ENCODE data around the gene QSOX1. TPM values are rescaled to one million over a fixed set of nuclear protein-coding genes. Genes with fewer than 3 reads are reported as not detected.
A peak's percentile ranks its signal among the peaks of the same experiment; 100 is the strongest.

The QSOX1 gene
- total RNA-seq, 2 donors from 2014 or later, result 42.1 to 42.3 TPM

DNA sequence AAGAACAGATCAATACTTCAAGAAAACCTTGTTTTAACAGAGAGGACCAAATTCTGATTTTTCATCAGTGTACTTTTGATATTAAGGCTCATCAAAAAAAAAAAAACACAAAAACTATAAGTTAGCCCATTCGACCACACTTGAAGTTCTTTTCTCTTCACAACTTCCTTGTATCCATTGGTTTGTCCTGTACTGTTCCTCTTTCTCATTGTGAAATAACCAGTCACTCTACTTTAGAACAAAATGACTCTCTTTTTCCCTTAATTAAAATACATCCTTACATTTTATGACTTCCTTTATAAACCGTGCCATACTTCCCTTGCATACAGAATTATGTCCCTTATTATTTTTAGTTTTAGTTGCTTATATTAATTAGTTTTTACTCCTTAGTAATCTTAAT, 8.4 kb downstream of the QSOX1 start:
- DNase-seq (ENCODE audit: low spot score in 2 of 2), result no peak
- ATAC-seq, result no peak
- no peak overlapping the region for H3K27ac Mint-ChIP-seq
- H3K9me3 Mint-ChIP-seq, result no peaks in the 10 kb centered on the region
- H3K36me3 Mint-ChIP-seq, result no peaks in the 10 kb centered on the region

DNA sequence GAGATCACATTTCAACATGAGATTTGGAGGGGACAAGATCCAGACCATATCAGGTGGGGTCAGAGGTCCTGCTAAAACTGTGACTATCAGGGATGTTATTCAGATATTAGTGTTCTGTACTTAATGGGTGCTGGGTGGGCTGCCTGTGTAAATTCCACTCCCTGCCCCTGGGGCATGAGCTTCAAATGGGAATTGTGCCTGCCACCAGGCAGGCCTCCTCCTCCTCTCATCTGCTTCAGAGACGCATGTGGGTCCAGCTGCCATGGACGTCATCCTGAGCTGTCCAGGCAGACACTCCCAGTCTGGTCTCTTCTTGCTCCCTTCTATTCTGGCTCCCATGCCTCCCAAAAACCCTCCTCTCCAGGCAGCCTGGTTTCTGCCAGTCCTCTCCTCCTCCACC, 10.4 kb downstream of the QSOX1 start:
- H3K9me3 Mint-ChIP-seq, result no peaks in the 10 kb centered on the region
- no peaks in the 10 kb centered on the region for H3K36me3 Mint-ChIP-seq
- no peak overlapping the region for H3K27ac Mint-ChIP-seq
- ATAC-seq (no peak), DNase-seq (ENCODE audit: low spot score in 2 of 2) (no peak)

DNA sequence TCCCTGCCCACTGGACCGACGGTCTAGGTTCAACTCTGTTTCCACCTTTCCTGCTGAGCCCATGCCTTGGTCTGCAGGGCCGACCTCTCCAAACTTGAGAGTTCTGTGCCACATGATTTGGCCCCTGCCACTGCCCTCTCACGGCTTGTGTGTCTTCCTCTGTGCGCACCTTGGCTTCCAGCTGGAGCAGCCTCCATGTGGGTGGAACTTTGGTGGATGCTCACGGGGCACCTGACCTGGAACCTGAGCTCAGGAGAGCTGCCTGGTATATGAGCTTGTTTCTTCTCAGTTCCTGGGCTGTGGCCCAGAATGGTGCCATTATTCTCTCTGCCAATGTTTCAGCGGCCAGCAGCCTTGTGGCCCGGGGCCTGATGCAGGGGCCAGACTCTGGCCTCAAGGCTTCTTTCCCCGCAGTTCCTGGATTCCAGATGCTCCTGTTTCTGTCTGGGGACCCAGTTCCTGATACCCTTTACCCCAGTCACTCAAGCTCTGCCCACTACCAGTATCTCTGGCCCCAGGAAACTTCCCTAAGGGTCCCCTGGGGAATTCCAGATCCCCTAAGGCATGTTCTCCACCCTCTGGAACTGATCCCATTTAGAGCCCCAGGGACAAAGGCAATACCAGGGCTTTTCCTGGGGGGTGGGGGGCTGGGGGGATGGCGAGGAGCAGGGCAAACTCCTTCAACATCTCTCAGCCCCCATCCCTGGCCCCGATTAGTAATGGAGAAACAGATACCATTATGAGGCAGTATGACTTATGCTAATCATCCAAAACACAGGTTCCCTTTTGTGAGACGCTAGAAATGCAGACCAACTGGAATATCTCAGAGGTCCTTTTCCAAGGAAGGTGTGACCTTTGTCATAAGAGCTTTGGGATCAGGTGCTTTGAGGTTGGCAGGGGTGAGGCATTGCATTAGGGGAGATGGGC, 11.1 kb downstream of the QSOX1 start:
- H3K9me3 Mint-ChIP-seq, result no peaks in the 10 kb centered on the region
- no peak for ATAC-seq
- no peak overlapping the region for H3K27ac Mint-ChIP-seq
- no peaks in the 10 kb centered on the region for H3K36me3 Mint-ChIP-seq
- no peak for DNase-seq (ENCODE audit: low spot score in 2 of 2)

DNA sequence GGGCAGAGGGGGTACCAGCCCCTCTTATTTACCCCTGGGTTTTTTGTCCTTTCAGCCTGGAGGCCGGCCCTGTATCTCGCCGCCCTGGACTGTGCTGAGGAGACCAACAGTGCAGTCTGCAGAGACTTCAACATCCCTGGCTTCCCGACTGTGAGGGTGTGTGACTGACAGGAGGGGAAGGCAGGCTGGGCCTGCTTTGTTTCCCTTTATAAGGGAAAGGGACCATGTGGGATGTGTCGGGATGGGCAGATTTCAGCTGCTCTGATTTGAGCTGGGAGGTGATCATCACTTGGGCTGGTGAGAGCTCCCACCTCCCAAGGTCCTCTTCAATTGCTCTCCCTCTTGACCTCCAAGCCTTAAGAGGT, 11.7 kb downstream of the QSOX1 start:
- no peak for ATAC-seq
- Mint-ChIP-seq H3K9me3 (no peaks in the 10 kb centered on the region), H3K36me3 (no peaks in the 10 kb centered on the region), H3K27ac (no peak overlapping the region)
- no peak for DNase-seq (ENCODE audit: low spot score in 2 of 2)

DNA sequence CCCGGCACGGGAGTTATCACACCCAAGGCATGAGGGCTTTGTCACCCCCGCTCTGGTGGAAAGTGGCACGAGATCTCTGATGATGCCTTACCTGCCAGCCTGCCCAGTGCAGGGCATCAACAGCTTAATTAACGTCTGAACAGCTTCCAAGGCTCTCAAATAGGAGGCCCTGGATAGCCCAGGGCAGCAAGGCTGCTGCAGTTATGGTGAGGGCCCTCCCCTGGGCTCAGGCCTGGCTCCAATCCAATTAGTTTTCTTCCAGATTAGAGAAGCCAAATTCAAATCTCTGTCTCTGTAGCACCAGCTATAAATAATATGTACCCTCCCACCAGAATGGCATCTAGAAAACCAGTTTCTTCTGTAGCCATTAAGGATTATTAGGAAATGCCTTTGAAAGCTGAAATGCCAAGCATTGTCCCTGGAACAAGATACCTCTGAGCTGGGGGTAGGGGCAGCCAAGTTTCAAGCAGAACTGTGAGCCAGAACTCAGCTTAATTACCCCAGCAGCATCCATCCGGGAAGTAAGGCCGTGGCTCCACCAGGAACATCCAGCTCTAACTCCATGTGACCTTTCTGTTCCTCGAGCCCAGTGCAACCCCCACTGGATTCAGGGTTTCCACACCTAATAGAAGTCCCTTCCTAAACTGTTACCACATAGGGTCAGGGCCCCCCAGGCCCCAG, 12.5 kb downstream of the QSOX1 start:
- no peaks in the 10 kb centered on the region for H3K36me3 Mint-ChIP-seq
- DNase-seq (ENCODE audit: low spot score in 2 of 2) (no peak), ATAC-seq (no peak)
- peak overlapping the region in 1 of 2 donors; percentile 10 for H3K27ac Mint-ChIP-seq
- H3K9me3 Mint-ChIP-seq, result no peaks in the 10 kb centered on the region

DNA sequence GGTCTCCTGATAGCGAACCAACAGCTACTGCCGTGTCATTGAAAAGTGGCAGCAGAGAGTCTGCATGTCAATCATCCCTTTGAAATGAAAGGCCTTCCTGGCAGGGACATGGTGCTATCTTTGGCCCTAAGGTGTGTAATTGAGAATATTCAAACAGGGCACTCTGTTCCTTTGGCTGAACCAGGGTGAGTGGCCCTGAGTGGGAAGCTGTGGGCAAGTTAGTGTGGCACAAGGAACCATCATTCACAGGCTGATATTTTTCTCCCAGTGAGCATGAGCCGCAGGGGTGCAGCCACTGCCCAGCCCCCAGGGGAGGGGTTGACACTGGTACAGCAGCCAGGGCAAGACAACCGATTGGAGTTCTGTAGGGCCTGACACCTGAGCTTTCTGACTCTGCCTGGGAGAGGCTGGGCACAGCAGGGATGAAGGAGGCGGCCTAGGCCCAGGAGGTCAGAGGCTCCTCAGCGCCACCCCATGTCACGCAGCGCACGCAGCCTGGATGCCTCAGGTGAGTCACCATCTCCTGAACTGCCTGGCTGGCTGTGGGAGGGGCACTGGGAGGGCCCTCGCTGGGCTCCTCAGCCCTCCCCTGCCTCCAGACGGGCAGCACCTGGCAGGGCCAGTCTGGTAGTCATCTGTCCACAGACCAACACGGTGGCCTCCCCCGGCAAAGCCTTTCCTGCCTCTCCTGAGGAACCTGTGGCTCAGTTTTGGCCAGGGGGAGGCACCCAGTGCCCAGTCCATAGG, 13.2 kb downstream of the QSOX1 start:
- Mint-ChIP-seq H3K27ac (peak overlapping the region in 1 of 2 donors; percentile 10), H3K9me3 (no peaks in the 10 kb centered on the region), H3K36me3 (no peaks in the 10 kb centered on the region)
- DNase-seq (ENCODE audit: low spot score in 2 of 2), result no peak
- ATAC-seq, result peak; percentile 41 to 47

DNA sequence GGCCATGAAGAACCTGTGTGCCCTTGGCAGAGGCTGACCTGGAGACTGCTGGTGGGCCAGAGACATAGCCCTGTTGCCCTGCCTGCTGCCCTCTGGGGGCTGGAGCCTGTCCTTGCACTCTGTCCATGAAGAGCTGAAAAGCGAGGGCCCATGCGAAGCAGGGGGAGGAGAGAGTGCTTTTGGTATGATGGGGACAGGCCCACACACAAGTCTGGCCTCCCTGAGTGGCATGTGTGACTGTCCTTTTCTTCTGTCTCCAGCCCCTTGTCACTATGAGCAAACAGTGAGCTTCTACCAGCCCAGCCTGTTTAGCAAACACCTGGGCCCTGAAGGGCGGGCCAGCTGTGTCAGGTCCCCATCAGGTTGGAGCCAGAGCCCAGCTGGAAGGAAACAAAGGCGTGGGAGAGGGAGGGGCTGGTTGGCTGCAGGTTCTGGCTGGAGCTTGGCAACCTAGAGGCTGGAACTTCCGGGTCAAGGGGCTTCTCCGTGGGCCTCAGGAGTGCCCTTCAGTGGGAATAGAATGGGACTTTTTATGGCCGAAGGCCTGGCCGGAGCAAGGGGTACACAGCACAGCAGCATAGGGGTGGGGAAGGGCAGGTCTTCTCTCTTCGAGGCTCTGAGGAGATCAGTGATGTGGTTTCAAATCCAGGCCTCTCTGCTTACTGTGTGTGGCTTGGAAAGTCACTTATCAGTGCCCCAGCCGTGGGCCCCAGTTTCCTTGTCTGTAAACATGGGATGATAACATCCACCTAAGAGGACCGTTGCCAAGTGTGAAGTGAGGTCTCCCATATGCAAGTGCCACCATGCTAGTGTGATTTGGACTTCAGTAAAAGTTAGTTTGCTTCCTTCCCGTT, 14.3 kb downstream of the QSOX1 start:
- Mint-ChIP-seq H3K36me3 (no peaks in the 10 kb centered on the region), H3K27ac (peak overlapping the region in 1 of 2 donors; percentile 40), H3K9me3 (no peaks in the 10 kb centered on the region)
- ATAC-seq (peak; percentile 78 to 86), DNase-seq (ENCODE audit: low spot score in 2 of 2) (peak in 1 of 2 donors; percentile 44)

DNA sequence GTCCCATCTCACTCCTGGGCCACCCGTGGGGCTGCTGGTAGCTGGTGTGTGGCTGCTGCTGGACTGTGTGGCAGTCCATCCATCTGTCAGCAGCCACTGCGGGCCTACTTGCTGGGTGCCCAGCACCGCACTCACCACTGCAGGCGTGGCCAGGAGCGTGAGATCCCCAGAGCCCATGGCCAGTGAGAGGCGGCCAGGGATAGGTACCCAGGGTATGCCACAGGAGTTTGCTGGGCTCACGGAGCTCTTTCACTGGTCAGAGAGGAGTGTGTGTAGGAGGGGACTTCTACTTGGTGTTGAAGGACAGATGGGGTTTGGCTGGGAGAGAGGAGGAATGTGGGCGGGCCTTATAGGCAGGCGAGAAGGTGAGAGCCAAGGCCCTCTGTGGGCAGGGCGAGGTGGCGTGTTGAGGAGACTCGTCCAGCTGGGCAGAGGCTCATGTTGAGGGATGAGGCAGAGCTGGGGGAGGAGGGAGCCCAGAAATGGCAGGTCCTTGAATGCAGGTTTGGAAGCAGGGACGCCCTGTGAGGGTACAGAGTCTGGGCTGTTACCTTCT, 15.0 kb downstream of the QSOX1 start:
- Mint-ChIP-seq H3K9me3 (no peaks in the 10 kb centered on the region), H3K36me3 (no peaks in the 10 kb centered on the region)

DNA sequence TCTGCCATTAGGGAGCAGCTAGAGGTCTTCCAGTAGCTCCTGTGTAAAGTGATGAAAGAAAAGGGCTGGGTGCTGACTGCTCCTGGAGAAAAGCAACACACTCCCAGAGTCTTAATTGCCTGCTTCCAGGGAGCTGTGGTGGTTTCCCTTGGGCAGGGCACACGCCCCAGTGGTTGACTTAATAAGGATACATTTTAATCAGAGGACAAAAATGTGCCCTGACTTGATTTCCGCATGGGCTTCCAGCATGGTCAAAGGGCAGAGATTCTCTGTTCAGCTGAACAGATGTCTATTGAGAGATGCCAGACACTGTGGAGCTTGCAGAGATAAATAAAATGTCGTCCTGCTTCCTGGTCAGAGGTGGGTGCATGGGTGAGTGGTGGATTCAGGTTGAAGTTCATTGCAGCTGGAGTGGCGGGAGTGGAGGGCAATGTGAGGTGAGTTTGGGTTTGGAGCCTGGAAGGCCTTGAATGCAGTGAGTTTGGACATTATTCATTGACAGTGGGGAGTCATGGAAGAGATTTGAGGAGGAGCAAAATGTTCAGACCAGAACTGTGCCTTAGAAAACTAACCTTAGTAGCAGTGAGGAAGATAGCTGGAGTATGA, 16.0 kb downstream of the QSOX1 start:
- no peak for ATAC-seq
- DNase-seq (ENCODE audit: low spot score in 2 of 2), result no peak
- Mint-ChIP-seq H3K9me3 (no peaks in the 10 kb centered on the region), H3K27ac (peak overlapping the region; percentile 2 to 25), H3K36me3 (no peaks in the 10 kb centered on the region)

More for the DNA sequence above, 15.0 kb downstream of the QSOX1 start:
- DNase-seq (ENCODE audit: low spot score in 2 of 2) (no peak), ATAC-seq (no peak)
- peak overlapping the region in 1 of 2 donors; percentile 34 for H3K27ac Mint-ChIP-seq

DNA sequence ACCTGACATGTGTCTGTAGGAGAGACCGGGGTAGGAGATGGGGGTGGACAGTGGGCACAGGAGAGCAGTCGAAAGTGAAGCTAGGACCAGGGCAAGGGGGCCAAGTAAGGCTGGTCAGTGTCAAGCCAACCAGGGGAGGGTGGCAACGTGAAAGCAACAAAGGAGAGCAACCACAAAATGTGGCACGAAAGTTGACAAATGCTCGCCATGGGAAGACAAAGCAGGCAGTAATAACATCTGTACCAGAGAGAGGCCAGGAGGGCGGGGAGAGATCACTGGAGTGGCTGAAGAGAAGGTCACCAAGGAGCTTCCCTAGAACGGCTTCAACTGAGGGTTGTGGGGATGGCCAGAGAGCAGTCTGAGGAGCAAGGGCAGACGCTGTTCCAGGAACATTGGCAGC, 17.0 kb downstream of the QSOX1 start:
- H3K9me3 Mint-ChIP-seq, result no peaks in the 10 kb centered on the region
- no peak for DNase-seq (ENCODE audit: low spot score in 2 of 2)

DNA sequence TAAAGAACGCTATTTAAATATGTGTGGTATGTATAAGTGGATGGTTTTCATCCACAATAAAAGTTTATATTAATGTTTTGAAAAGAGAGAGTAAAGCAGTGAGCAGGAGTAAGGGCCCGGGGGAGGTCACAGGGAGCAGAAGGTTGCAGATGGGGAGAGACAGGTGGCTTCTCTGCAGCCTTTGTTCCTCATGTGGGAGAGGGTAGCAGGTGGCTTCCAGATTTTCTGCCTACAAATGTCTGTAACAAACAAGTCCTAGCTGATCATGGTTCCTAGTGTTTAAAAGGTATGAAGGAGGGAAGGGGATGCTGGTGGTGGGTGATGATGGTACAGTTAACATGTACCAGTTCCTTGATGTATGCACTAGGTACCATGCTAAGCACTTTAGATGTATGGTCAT, 18.8 kb downstream of the QSOX1 start:
- Mint-ChIP-seq H3K9me3 (no peaks in the 10 kb centered on the region), H3K36me3 (no peaks in the 10 kb centered on the region), H3K27ac (peak overlapping the region in 1 of 2 donors; percentile 26)
- ATAC-seq (no peak), DNase-seq (ENCODE audit: low spot score in 2 of 2) (no peak)

More for the DNA sequence above, 17.0 kb downstream of the QSOX1 start:
- no peaks in the 10 kb centered on the region for H3K36me3 Mint-ChIP-seq
- no peak for ATAC-seq
- H3K27ac Mint-ChIP-seq, result peak overlapping the region; percentile 1 to 2

DNA sequence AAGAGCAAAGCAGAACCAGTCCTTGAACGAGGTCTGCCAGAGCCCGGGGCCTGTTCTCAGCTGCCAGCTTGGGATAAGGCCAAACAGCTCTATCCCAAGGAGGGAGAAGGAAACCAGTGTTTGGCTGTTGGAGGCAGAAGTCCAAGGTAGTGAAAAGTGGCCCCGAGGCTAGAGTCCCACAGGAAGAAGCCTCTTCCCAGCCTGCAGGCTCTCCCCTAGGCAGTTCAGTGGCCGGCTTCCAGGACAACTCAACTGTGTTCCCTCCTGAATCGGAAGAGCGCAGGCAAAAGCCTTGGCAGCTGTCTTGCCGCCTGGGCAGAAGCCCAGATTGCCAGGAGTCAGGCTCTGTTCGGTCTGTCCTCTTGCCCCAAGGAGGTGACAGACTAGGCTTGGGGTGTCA, 19.3 kb downstream of the QSOX1 start:
- no peak overlapping the region for H3K27ac Mint-ChIP-seq
- no peak for ATAC-seq

DNA sequence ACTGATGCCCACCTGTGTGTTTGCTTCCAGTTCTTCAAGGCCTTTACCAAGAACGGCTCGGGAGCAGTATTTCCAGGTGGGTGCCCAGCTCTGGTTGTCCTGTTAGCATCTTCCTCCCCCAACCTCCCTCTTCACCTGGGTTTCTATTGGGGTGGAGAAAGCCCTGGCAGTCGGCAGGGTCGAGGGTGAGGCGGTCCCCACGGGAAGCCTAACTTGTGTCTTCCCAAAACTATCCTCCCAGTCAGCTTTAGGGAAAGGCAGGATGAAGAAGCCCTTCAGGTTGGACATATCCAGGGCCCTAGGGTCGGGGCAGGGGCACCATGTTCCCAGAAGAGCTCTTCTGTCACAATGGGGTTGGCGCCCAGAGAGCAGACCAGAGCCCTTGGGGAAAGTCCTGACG, 20.6 kb downstream of the QSOX1 start:
- ATAC-seq (no peak), DNase-seq (ENCODE audit: low spot score in 2 of 2) (no peak)
- Mint-ChIP-seq H3K9me3 (no peaks in the 10 kb centered on the region), H3K27ac (no peak overlapping the region), H3K36me3 (no peaks in the 10 kb centered on the region)

More for the DNA sequence above, 19.3 kb downstream of the QSOX1 start:
- no peaks in the 10 kb centered on the region for H3K9me3 Mint-ChIP-seq
- H3K36me3 Mint-ChIP-seq, result no peaks in the 10 kb centered on the region
- DNase-seq (ENCODE audit: low spot score in 2 of 2), result no peak

DNA sequence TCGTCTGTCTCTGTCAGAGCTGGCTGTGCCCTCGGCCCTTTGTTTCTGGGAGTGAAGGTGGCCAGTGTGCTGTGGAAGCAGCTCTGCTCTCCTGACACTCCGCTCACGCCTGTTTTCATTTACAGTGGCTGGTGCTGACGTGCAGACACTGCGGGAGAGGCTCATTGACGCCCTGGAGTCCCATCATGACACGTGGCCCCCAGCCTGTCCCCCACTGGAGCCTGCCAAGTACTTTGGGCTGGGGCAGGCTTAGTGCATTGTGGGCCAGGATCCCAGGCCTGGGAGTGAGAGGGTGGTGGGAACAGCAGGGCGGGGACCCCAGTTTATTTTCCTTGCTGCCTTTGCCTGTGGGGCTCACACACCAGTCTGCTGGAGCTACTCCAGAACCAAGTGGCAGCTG, 21.1 kb downstream of the QSOX1 start:
- no peaks in the 10 kb centered on the region for H3K36me3 Mint-ChIP-seq
- ATAC-seq (no peak), DNase-seq (ENCODE audit: low spot score in 2 of 2) (no peak)
- peak overlapping the region in 1 of 2 donors; percentile 95 for H3K27ac Mint-ChIP-seq
- H3K9me3 Mint-ChIP-seq, result no peaks in the 10 kb centered on the region

DNA sequence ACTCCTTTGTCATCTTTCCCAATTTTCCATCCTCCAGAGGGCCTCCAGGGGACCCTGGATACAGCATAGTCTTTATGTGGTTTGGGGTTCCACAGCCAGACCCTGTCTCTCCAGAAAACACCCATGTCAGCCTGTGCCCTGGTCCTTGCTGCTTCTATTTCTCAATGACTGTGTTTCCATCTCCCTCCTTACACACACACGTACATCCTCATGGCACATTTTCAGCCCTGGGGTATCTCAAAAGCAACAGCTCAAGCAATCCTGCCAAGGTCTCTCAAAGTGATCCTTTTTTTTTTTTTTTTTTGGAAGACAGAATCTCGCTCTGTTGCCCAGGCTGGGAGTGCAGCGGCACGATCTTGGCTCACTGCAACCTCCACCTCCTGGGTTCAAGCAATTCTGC, 22.3 kb downstream of the QSOX1 start:
- ATAC-seq, result no peak
- no peaks in the 10 kb centered on the region for H3K9me3 Mint-ChIP-seq
- peak overlapping the region; percentile 16 to 50 for H3K27ac Mint-ChIP-seq
- no peaks in the 10 kb centered on the region for H3K36me3 Mint-ChIP-seq
- no peak for DNase-seq (ENCODE audit: low spot score in 2 of 2)

DNA sequence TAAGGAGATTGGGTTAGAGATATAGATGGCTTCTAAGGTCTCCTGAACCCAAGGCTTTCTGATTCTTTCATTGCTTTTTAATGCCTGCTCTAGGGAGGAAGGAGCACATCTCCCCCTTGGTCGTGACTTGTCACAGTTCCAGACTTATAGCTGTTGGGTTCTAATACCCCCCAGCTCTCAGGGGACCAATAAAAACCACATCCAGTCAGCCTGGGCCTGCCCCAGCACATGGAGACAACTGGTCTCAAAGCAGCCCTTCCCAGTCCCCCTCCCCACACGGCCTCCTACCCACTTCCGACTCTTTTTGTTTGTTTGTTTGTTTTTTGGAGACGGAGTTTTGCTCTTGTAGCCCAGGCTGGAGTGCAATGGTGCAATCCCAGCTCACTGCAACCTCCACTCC, 23.3 kb downstream of the QSOX1 start:
- ATAC-seq (no peak), DNase-seq (ENCODE audit: low spot score in 2 of 2) (no peak)
- H3K27ac Mint-ChIP-seq, result no peak overlapping the region
- H3K9me3 Mint-ChIP-seq, result no peaks in the 10 kb centered on the region
- peaks cover 0 to 4% of the 10 kb centered on the region in 2 donors for H3K36me3 Mint-ChIP-seq
